Skin epidermis (tissue), 12 donors: Measurements from ENCODE around the gene FXYD3.

Experiments
- H3K27ac ChIP-seq, 21 experiments: fragments of 200-600 bp; sonication (generic) in 11 of 21; one replicate each; pipeline ENCODE4 v1.5.0; 2020; ENCODE audit warnings: mild to moderate bottlenecking in 3 of 21, inconsistent platforms in 2 of 21, moderate library complexity in 2 of 21
- H3K4me3 ChIP-seq, 7 experiments: fragments of 200-600 bp; sonication (generic) in 2 of 7; one replicate each; pipeline ENCODE4 v1.5.0; 2020; ENCODE audit warnings: inconsistent platforms in 2 of 7, mild to moderate bottlenecking in 2 of 7, moderate library complexity in 1 of 7

FXYD3 gene, protein sequence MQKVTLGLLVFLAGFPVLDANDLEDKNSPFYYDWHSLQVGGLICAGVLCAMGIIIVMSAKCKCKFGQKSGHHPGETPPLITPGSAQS

DNA sequence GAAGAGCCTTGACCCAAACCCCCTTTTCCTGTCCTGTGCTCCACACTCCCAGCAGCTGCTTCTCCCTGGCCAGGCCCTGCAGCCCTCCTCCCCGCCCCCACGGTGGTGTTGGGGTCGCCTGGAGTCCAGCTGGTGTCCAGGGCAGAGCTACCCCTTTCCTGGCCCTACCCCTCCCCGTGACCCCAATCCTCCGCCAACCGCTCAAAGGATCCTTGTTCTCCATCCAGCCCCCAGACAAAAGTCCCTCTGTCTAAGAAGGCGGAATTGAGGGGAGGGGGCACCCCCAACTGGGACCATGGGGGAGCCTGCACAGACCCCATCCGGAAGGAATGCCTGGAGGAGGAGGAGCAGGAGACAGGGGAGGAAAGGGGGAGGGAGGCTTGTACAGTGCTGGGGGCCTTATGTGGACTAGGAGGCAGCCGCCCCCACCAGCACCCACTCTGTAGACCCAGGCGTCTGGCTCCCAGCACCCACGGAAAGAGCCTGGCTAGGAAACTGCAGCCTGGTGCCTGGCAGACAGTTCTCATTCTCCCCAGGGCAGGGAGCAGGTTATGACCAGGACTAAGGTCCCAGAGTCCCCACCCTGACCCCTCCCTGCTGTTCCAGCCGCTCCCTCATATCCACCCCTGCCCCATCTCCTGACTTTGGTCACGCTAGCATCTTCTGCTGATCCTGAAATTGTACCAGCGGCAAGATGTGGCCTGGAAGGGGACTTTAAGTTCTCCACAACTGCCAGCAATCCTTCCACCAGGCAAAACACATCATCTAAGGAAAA is at the start of gene FXYD3:
TSS of gene FXYD3 (plus strand) at position 647 of the 775 bp plus-strand sequence. CDS start 3,554 bp downstream, outside the sequence.
- peak within 1 kb of the TSS; percentile 32 to 58 (median 40) for H3K4me3 ChIP-seq
- H3K27ac ChIP-seq = peak within 1 kb of the TSS; percentile 62 to 88 (median 81)

DNA sequence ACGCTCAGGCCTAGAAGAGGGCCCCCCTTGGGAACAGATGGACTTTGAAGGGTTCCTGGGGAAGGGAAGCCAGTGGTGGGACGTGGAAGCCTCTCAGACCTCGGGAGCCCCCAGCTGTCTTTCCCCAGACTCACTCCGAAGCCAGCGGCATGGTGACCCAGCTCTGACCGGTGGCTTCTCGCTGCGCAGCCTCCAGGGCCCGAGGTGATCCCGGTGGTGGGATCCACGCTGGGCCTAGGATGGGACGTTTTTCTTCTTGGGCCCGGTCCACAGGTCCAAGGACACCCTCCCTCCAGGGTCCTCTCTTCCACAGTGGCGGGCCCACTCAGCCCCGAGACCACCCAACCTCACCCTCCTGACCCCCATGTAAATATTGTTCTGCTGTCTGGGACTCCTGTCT is 49.5 kb upstream of the FXYD3 start:
- Histone ChIP-seq H3K4me3 (no peak overlapping the region), H3K27ac (no peak overlapping the region)

DNA sequence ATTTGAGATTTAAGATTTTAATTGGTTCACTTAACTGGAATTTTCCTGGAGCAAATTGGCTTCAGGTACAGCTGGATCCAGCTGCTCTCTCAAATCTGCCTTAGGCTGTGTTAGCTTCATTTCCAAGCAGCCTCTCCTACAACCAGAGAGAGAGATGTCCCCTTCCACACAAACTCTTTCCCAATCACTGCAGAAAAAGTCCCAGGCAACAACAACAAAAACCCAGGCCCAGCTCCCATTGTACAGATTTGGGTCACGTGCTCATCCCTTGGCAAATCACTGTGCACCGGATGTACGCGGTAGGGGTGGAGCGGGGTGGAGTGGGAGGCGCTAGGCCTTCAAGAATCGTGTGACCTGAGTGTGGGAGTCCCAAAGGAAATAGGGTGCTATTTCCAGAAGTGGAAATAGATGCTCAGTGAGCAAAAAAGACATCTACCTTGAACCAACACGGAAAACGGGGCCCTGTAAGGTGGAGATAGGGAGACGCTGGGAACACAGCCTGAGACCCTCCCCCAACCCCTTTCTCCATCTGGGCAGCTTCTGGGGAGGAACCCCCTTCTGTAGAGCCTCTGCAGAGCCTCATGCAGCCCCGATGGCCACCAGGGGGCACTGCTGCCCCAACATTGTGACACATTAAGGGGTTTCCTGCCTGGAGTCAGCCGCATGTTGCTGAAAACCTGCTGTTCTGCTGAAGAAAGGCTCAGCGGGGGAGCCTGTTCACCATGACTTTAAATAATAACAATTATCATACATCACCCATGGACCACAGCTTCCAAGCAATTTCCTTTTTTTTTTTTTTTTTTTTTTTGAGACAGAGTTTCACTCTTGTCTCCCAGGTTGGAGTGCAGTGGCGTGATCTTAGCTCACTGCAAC is 48.7 kb upstream of the FXYD3 start:
- H3K4me3 ChIP-seq = no peak overlapping the region
- H3K27ac ChIP-seq = no peak overlapping the region

DNA sequence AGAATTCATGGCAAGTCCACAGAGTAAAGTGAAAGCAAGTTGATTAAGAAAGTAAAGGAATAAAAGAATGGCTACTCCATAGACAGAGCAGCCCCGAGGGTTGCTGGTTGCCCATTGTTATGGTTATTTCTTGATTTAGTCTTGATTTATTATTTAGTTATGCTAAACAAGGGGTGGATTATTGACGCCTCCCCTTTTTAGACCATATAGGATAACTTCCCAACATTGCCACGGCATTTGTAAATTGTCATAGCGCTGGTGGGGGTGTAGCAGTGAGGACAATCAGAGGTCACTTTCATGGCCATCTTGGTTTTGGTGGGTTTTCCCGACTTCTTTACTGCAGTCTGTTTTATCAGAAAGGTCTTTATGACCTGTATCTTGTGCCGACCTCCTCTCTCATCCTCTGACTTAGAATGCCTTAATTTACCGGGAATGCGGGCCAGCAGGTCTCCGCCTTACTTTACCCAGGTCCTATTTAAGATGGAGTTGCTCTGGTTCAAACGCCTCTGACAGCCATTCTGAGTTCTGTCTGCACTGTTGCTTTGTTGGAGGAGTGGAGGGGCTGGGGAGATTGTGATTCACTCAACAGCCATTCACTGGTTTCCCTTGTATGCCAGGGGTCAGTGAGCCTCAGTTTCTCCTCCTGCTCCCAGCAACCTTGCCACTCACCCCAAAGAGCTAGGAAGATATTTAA is 46.5 kb upstream of the FXYD3 start:
- Histone ChIP-seq H3K4me3 (no peak overlapping the region), H3K27ac (no peak overlapping the region)

DNA sequence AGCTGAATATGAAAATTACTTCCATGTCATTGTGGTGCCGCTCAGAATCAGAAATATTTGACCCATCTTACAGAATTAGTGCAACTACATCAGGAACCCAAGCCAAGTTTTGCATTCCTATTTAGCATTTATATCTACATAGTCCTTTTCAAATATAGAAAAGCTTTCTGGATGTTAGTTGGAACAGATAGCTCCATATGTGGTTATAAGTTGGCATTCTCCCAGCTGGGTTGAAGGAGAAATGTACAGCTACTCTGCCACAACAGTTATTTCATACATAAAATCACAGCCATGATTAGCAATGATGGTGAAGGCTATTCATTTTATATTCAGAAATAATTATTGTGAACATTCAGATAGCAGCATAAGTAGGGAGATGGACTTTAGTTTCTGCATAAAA is 45.9 kb upstream of the FXYD3 start:
- H3K4me3 ChIP-seq = no peak overlapping the region
- no peak overlapping the region for H3K27ac ChIP-seq

DNA sequence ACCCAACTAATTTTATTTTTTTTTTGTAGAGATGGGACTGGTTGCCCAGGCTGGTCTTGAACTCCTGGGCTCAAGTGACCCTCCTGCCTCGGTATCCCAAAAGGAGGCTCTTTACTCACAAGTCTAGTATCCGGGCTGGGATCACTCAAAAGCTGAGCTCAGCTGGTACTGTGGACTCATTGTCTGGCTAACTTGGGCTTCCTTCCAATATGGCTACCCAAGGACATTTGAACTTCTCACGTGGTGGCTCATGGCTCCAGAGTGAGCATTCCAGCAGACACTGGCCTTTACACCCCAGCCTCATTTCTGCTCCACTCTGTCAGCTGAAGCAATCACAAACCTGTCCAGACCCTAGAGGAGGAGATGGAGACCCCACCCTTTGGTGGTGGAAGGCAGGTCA is 45.2 kb upstream of the FXYD3 start:
- H3K27ac ChIP-seq = no peak overlapping the region
- H3K4me3 ChIP-seq = no peak overlapping the region

DNA sequence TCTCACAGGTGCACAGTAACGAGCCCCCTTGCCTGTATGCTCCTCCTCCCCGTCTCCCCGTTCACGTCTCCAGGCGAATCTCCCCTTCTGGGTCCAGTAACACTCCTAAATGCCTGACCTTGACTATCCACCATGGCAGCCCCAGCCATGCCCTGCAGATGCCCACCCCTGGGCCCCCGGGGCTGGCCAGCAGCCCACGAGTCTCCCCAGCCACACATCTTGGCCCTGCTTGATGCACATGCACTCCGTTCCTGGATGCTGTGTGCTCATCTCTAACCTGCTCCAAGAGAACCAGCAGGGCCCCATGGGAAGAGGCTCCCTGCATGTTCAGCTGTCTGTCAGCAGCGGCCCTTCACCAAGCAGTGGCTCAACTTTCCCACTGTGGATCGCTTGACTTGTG is 42.1 kb upstream of the FXYD3 start:
- no peak overlapping the region for H3K4me3 ChIP-seq
- H3K27ac ChIP-seq = no peak overlapping the region

DNA sequence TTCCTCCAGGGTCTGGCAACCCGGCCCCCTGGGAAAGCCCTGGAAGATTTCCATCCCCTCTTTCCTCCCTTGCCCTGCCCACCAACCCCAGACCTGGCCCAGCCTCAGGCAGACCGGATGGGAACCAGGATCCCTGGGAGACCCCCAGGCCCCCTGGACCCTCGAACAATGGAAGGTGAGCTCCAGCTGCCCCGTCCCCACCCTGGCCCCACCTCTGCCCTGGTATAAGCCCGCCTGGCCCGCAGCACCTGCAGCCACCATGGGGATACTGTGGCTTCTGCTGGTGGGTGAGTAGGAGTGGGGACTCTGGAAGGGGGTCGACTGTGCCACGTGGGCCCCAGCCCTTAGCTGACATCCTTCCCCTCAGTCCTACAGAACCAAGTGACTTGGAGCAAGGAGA is 41.7 kb upstream of the FXYD3 start:
- no peak overlapping the region for H3K27ac ChIP-seq
- no peak overlapping the region for H3K4me3 ChIP-seq

DNA sequence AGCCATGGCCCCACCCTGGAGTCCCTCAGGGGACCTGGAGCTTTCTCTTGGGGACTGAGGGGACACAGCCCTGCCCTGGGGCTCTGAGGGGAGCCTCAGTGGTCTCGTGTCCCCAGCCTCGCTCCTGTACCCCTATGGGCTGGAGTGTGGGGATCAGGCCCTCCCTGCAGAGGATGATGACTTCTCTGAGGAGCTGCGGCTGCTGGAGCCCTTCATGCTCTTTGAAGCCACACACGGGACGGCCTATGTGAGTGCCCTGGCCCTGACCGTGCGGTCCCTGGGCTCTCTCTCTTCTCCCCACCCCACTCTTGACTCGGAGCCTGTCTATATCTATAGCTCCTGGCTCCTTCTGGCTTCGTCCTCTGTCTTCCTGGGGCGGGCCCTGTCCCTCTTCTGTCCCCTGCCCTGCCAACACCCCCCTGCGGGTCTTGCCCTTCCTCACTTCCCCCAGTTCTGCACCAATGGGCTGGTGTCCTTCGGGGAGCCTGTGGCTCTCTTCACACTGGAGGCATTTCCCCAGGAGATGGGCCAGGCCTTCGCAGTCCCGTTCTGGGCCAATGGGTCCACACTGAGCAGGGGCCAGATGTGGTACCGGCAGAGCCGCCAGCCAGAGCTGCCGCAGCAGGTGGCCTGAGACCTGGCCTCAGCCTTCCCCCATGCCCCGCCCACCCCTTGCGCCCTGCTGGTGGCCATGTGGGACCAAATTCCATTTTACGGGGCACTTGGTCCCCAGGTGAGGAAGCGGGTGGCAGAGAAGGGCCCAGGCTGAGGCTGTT is 41.0 kb upstream of the FXYD3 start:
- no peak overlapping the region for H3K27ac ChIP-seq

DNA sequence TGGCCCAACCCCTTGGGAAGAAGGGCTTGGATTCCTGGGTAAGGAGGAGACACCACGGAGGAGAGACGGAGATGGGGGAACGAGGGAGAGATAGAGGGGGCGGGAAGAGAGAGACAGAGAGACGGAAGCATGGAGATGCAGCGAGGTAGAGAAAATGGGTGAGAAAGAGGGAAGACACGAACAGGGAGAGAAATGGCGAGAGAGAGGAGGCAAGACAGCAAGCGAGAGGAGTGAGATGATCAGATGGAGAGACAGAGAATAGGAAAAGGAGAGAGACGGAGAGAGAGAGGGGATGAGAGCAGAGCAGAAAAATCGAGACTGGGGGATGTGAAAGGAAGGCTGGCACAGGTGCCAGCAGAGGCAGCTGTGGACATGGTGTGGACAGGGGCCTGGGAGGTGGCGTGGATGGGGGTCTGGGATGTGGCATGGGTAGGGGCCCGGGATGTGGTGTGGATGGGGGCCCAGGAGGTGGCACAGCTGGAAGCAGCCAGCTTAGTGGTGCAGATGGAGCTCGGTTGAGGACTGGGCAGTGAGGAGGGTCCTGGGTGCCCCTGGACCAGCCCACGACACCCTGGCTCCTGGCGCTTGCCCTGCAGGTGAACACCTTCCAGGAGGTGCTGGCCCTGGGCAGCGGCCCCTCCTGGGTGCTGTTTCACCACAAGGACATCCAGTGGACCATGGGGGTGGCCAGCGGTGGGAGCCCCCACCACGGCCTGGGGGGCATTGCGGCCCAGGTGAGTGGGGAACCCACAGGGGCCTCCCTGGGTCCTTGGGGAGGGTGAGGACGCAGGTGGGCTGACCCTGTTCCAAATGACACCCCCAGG is 40.2 kb upstream of the FXYD3 start:
- Histone ChIP-seq H3K27ac (no peak overlapping the region), H3K4me3 (no peak overlapping the region)

More for the DNA sequence above, 41.0 kb upstream of the FXYD3 start:
- H3K4me3 ChIP-seq = no peak overlapping the region

DNA sequence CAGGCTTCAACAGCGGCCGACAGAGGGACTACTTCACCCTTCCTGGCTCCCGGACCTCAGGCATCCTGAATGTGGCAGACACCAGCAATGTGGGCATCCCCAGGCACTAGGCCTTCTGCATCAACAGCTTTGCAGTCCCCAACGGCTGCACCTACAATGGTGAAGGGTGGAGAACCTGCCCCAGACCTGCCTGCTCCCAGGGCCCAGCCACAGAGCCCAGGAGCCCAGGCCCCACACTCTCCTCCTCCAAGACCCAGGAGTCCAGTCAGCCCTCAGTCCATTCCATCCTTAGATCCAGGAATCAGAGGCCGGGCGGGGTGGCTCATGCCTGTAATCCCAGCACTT is 39.6 kb upstream of the FXYD3 start:
- H3K4me3 ChIP-seq = no peak overlapping the region

DNA sequence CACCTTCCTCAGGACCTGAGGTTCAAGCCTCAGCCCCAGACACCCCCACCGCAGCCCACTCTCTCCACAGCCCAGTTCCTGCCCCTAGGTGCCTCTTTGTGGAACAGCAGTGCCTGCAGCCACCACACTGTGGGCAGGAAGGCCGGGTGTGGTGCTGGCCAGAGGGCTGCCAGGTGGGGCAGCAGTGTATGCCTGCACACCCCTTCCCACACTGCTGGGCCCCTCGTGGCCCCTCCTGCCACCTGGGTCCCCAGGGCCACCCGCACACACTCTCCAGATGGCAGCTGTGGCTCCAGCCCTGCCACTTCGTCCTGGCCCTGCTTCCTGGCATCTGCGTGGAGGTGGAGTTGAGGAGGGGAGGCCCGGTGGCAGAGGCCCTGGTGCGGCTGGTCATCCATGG is 39.0 kb upstream of the FXYD3 start:
- Histone ChIP-seq H3K4me3 (no peak overlapping the region), H3K27ac (no peak overlapping the region)

More for the DNA sequence above, 39.6 kb upstream of the FXYD3 start:
- H3K27ac ChIP-seq = no peak overlapping the region

DNA sequence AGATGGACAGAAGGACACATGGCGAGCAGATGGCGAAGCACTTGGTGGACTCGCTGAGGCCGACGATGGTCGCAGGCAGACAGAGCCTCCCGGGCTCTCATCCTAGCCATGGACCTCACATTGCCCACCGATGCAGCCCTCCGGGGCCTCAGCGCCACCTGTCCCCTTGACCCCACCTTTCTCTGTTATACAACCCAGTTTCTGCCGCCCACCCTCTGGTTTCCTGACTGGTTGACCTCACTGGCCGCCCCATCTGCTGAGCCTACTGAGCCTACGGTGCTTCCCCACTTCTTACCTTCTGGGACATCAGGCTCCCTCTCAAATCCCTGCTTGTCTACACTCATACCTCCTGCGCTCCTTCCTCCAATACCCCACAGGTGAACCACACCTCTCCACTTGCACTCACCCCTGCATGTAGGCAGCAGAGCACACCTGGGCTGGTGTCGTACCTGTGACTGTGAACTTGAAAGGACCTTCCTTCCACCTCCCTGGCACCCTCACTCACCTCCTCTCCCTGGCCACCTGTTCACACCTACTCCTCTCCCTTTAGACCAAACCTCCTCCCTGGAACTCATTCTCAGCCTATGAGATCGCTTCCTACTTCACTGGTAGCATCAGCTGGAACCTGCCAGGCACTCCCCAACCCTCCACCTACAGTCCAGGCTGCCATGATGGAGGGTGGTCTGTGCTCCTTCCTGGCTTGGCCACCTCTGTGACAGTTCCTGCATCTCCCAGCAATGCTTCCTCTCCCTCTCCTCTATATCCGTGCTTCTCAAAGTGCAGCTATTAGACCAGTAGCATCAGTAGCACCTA is 38.0 kb upstream of the FXYD3 start:
- H3K4me3 ChIP-seq = no peak overlapping the region
- H3K27ac ChIP-seq = no peak overlapping the region

DNA sequence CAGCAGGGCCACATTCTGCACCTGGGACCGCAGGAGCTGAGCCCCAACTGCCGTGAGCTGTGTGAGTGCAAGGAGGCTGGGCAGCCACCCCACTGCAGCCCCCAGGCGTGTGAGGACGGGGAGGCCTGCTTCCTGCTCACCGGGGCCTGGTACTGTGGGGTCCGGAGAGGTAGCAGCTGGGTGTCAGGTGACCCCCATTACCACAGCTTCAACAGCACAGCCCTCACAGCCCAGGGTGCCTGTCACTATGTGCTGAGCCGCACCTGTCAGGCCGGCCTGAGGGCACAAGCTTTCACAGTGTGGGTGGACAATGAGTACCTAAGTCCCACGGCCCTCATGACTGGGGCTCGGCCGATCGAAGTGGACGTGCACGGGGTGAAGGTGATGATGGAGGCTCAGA is 35.8 kb upstream of the FXYD3 start:
- H3K4me3 ChIP-seq = no peak overlapping the region
- no peak overlapping the region for H3K27ac ChIP-seq

DNA sequence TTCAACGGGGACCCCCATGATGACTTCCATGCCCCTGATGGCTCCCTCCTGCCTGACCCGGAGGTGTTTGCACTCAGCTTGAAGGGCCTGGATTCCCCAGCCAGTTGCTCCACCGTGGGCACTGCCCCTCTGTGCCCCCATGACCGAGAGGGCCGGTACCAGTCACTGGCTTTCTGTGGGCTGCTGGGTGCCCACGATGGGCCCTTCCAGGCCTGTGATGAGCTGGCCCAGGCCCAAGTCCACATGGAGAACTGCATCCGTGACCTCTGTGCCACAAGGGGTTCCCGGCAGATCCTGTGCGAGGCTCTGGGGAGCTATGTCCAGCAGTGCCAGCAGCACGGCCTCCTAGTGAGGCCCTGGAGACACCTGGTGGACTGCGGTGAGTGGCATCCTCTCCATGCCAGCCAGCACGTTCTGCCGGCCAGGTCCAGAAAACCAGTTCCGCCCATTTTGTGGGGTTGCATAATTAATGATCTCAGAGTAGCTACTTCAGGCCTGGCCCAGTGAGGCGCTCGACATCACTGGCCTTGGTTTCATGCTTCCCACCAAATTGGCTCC is 34.9 kb upstream of the FXYD3 start:
- Histone ChIP-seq H3K4me3 (no peak overlapping the region), H3K27ac (no peak overlapping the region)

DNA sequence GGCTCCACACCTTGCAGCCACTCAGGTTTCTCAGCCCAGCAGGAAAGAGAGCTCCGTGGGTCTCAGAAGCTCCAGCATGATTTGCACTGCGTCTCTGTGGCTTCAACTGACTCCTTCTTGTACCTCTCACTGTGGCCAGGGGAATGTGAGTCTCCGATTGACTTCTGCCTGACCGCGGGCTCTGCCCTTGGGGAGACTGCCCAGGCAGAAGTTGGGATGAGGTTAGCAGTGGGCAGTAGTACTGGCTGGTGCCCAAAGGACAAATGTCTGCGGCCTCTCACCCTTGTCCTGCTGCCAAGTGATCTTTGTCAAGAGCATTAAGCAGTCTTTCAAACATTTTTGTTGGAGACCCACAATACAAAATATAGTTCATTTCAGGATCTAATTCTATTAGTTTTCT is 34.4 kb upstream of the FXYD3 start:
- Histone ChIP-seq H3K4me3 (no peak overlapping the region), H3K27ac (no peak overlapping the region)

DNA sequence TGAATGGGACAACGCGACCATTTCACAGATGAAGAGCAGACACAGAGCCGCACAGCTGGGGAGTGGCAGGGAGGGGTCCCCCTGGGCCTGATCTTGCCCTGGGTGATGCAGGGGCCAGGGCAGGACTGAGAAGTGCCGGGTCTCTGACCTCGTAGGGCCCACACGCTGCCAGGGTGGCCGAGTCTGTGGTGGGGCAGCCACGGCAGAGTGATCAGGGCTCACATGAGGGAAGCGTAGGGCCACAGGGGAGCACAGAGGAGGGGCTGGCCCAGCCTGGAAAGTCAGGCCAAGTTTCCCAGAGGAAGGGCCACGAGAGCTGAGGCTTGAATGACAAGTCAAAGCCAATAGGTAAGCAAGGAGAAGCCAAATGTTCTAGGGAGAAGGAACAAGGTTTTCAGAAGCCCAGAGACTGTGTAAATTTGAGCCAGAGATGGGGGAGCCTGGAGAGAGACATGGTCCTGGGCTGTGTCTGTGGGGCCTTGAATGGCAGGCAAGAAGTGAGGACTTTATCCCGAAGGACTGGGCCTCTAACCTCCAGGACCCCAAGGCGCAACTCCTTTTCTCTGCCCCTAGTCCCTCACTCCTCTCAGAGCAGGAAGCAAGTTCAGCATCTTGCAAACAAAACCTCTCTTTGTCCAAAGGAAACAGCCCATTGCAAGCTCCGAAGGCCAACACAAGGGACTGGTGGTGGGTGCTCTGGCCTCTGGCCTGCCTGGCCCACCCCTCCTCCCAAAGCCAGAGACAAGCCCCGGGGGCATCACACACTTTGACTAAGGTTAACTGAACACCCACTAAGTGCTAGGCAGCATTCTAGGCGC is 31.7 kb upstream of the FXYD3 start:
- Histone ChIP-seq H3K27ac (no peak overlapping the region), H3K4me3 (no peak overlapping the region)
